Left ventricle myocardium inferior (tissue), 1 donor: ENCODE data around the gene CAMKV. TPM values are rescaled to one million over a fixed set of nuclear protein-coding genes. Genes with fewer than 3 reads are reported as not detected.

Experiments used
- DNase-seq: peaks from one replicate; pipeline ENCODE4 v3.0.0-alpha.2; 2020
- H3K27ac ChIP-seq: fragments of 200-600 bp; replicated peaks from 2 replicates; pipeline ENCODE4 v1.8.0; 2021
- H3K27me3 ChIP-seq: fragments of 200-600 bp; 2 replicates; pipeline ENCODE4 v1.8.0; 2021; ENCODE audit warnings: low read depth
- H3K36me3 ChIP-seq: fragments of 200-600 bp; 2 replicates; pipeline ENCODE4 v1.8.0; 2021
- H3K4me1 ChIP-seq: fragments of 200-600 bp; 2 replicates; pipeline ENCODE4 v1.8.0; 2021
- H3K4me3 ChIP-seq: fragments of 200-600 bp; 2 replicates; pipeline ENCODE4 v1.8.0; 2021; ENCODE audit warnings: mild to moderate bottlenecking, moderate library complexity
- H3K9me3 ChIP-seq: fragments of 200-600 bp; replicated peaks from 2 replicates; pipeline ENCODE4 v1.8.0; 2021
- intact Hi-C: fragments of 100-400 bp; cut with micrococcal nuclease; formaldehyde crosslinking; loops from one replicate; pipeline ENCODE4 v1.11.0; 2022
- total RNA-seq: library from RNA; stranded (reverse); fragmentation: NEBNext Ultra II Directional; extraction: Animal tissue kit (Norgen Biotek cat#: 25700); gene quantifications from one replicate; pipeline ENCODE4 v1.2.1, GENCODE V29; 2021
- TF ChIP-seq, protein P1 (sequence below): fragments of 200-600 bp; IDR thresholded peaks from 2 replicates; pipeline ENCODE4 v1.8.0; 2021; ENCODE audit warnings: antibody characterized with exemption, mild to moderate bottlenecking, borderline replicate concordance
- donor health status: DM: no; HTN: yes; CAD: no; lungs with severe emphysema.

The CAMKV gene
- total RNA-seq, 1 donor from 2014 or later = not detected

DNA sequence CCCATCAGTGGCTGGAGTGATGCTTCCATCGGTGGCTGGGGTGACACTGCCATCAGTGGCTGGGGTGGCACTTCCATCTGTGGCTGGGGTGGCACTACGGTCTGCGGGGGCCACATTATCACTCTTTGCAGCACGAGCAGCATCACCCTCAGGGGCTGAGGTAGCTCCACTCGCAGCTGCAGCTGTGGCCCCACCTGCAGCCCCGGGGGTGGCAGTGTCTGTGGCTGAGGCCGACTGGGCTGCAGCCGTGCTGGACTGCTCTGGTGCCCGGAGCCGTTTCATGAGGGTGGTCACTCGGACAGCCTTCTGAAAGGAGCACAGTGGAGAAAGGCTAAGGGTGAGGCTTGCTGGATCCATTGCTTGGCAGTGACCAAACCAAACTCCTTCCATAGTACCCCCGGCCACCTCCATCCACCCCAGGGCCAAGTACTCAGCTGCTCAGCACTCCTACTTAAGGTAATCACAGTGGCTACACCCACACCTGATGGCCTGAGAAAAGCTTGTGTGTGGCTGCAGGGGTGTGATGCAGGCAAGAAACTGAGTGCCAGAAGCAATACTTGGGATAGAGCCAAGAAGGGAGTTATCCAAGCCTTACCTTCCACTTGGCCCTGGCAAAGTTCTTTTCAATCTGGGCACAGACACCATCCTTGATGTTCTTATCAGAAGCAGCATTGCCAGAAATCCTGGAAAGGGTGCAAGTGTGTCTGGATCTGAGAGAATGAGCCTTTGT, 10.0 kb downstream of the CAMKV start:
- H3K27me3 ChIP-seq = peaks cover 33% of the 10 kb centered on the region
- no peaks in the 10 kb centered on the region for H3K9me3 ChIP-seq
- intact Hi-C loops = no loop called here
- no peak overlapping the region for H3K27ac ChIP-seq
- no peak for DNase-seq
- H3K36me3 ChIP-seq = no peaks in the 10 kb centered on the region
- peaks cover 15% of the 10 kb centered on the region for H3K4me1 ChIP-seq
- TF ChIP-seq, protein P1, sequence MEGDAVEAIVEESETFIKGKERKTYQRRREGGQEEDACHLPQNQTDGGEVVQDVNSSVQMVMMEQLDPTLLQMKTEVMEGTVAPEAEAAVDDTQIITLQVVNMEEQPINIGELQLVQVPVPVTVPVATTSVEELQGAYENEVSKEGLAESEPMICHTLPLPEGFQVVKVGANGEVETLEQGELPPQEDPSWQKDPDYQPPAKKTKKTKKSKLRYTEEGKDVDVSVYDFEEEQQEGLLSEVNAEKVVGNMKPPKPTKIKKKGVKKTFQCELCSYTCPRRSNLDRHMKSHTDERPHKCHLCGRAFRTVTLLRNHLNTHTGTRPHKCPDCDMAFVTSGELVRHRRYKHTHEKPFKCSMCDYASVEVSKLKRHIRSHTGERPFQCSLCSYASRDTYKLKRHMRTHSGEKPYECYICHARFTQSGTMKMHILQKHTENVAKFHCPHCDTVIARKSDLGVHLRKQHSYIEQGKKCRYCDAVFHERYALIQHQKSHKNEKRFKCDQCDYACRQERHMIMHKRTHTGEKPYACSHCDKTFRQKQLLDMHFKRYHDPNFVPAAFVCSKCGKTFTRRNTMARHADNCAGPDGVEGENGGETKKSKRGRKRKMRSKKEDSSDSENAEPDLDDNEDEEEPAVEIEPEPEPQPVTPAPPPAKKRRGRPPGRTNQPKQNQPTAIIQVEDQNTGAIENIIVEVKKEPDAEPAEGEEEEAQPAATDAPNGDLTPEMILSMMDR = no peak
- no peak overlapping the region for H3K4me3 ChIP-seq

- no peaks in the 10 kb centered on the region for H3K9me3 ChIP-seq
- intact Hi-C loops = no loop called here
- H3K4me3 ChIP-seq = peak within 1 kb of the TSS; percentile 74
- peak; percentile 92 for DNase-seq
- peak within 1 kb of the TSS; percentile 90 for H3K27ac ChIP-seq
- TF ChIP-seq, protein P1 = peak; percentile 15
- H3K4me1 ChIP-seq = peaks cover 15% of the 10 kb centered on the region
- no peaks in the 10 kb centered on the region for H3K36me3 ChIP-seq
- peaks cover 3% of the 10 kb centered on the region for H3K27me3 ChIP-seq
Measured at GRCh38 chr3:49856181-49857005, 13.3 kb downstream of the CAMKV start, which contains the start of gene TRAIP. TRAIP (minus strand) TSS chr3:49856564; CDS start chr3:49856453, 111 bp downstream.

DNA sequence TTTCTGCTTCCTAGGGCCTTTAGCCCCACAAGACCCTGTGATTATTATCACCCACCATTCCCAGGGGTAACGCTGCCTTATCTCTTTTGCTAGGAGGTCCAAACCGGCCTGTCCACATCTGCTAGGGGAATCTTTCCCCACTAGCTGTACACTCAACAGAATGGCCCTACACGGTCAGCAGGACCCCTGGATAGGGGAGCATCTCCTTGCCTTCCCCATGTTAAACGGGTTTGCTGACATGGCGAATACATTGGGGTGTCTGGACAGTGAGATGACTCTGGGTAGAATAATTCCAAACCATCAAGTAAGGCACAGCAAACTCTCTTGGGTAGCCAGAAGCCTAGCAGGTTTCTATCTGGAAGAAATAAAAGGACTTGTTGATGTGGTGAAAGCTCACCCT, 14.0 kb downstream of the CAMKV start:
- intact Hi-C loops = no loop called here
- DNase-seq = no peak
- TF ChIP-seq, protein P1 = no peak
- no peaks in the 10 kb centered on the region for H3K36me3 ChIP-seq
- peak overlapping the region; percentile 74 for H3K4me3 ChIP-seq
- no peak overlapping the region for H3K27ac ChIP-seq
- no peaks in the 10 kb centered on the region for H3K27me3 ChIP-seq
- H3K9me3 ChIP-seq = no peaks in the 10 kb centered on the region
- H3K4me1 ChIP-seq = peaks cover 15% of the 10 kb centered on the region

DNA sequence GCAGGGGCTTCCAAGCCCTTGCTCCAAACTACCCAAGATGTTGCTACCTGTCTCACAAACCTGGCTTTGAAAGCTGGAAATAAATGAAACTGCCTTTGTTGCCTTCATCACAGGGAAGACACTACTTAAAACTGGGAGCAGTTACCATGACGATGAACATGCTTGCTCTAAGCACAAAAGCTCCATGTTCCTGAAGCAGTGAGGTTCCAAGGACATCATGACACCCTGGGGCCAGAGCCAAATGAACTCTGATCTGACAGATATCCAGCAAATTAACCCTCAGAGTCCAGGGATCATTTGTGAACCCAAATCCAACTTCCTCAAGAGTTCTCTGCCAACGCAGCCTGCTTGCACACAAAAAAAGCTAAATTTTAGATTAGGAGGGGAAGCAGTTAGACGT, 24.0 kb downstream of the CAMKV start:
- Histone ChIP-seq H3K4me1 (peaks cover 20% of the 10 kb centered on the region), H3K9me3 (no peaks in the 10 kb centered on the region), H3K4me3 (no peak overlapping the region), H3K27me3 (no peaks in the 10 kb centered on the region), H3K27ac (no peak overlapping the region), H3K36me3 (no peaks in the 10 kb centered on the region)
- TF ChIP-seq, protein P1 = no peak
- intact Hi-C loops = no loop called here
- no peak for DNase-seq

DNA sequence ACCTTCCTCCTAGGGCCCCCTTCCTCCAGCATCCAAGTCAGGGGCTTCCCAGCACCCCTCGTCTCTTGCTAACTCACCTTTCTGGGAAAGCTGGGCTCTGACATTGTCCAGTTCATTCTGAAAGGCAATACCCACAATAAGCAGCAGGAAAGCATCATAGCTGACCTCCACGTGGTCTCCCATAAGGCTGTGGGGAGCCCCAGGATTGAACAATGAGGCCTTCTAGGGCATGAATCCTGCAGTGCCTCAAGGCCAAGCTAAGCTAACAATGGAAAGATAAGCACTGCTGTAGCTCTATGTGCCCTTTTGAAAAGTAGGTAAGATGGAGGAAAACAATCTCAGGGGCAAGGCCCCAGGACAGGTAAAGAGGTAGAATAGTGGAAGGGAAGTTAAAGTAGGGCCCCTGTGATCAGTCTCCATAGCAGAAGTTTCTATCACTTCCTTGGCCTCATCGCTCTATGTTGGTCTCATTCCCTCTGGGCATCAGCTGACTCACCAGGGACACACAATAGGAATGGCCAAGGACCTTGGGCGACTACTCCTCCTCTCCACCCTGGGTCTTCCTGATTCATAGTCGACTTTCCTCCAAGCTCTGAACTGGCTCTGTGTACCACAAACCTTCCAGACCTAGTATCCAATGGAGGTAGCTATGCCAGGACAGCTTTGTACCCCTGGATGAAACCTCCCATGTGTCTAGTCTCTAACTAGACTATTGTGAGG, 25.1 kb downstream of the CAMKV start:
- no peak for DNase-seq
- intact Hi-C loops = loop anchor here (5.0 kb wide), 1 partner anchor 42 kb away; the partner anchor contains the start of gene INKA1
- Histone ChIP-seq H3K36me3 (no peaks in the 10 kb centered on the region), H3K4me1 (peaks cover 31% of the 10 kb centered on the region), H3K27ac (no peak overlapping the region), H3K4me3 (no peak overlapping the region), H3K9me3 (no peaks in the 10 kb centered on the region), H3K27me3 (no peaks in the 10 kb centered on the region)
- TF ChIP-seq, protein P1 = no peak
